PFSK-1 (cell line): ENCODE data around the gene ERG28.

Experiments used
- POLR2AphosphoS5 ChIP-seq: IDR thresholded peaks from 2 replicates; pipeline ENCODE4 v1.6.1; 2012; ENCODE audit warnings: low read depth, mild to moderate bottlenecking, control low read depth, low read length, moderate library complexity
- TAF1 ChIP-seq: IDR thresholded peaks from 2 replicates; pipeline ENCODE4 v1.6.1; 2012; ENCODE audit warnings: low read length, control low read depth, borderline replicate concordance; ENCODE audit not compliant: insufficient read depth

- TF ChIP-seq POLR2AphosphoS5 (no peak), TAF1 (no peak)
These were observed 35.6 kb downstream of the ERG28 start for GRCh38 chr14:75625034-75625433.
